B cell (primary cell): ENCODE results near the gene TWNK.

Experiments used
- EZH2 ChIP-seq: IDR thresholded peaks from 2 replicates; pipeline ENCODE4 v1.6.1; 2012; ENCODE audit warnings: borderline replicate concordance, low read depth, mild to moderate bottlenecking, moderate library complexity, low read length; ENCODE audit not compliant: insufficient read depth, poor library complexity, severe bottlenecking
- TF ChIP-seq, protein P1 (sequence below): fragments of 200-600 bp; IDR thresholded peaks from one replicate; pipeline ENCODE4 v1.8.0; 2022; ENCODE audit warnings: antibody characterized with exemption, mild to moderate bottlenecking

DNA sequence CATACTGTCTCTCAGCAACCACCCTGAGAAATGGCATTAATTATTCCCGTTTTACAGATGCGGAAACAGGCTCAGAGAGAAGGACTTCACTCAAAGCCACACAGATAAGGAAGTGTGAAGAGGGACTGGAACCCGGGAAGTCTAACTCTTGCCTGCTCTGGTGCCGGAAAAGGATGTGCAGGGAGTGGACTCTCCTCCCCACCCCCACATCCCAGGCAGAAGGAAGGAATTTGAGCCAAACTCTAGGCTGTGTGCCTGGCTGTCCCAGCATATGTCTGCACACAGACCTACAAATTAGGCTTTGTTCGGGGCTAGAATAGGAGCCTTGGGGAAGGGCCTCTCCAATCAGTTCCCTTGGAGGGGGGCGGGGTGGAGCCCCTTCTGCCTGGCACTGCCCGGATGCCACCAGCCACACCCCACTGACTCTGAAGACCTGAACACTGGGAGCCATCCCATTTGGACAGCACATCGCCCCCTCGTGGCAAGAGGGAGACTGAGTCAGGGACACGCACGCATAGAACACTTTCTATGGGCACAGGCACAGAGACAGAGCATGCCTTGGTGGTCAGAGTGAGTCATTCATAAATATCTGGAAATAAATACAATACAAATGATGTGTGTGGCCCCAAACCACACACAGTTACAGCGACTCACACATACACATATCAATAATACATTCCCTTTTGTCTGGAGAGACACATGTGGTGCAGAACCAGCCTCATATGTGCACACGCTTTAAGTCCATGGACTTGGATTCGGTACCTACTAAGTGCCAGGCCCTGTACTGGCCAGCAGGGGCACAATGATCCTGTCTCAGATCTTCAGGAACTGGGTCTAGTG, 25.4 kb downstream of the TWNK start:
- no peak for TF ChIP-seq EZH2
- TF ChIP-seq, protein P1, sequence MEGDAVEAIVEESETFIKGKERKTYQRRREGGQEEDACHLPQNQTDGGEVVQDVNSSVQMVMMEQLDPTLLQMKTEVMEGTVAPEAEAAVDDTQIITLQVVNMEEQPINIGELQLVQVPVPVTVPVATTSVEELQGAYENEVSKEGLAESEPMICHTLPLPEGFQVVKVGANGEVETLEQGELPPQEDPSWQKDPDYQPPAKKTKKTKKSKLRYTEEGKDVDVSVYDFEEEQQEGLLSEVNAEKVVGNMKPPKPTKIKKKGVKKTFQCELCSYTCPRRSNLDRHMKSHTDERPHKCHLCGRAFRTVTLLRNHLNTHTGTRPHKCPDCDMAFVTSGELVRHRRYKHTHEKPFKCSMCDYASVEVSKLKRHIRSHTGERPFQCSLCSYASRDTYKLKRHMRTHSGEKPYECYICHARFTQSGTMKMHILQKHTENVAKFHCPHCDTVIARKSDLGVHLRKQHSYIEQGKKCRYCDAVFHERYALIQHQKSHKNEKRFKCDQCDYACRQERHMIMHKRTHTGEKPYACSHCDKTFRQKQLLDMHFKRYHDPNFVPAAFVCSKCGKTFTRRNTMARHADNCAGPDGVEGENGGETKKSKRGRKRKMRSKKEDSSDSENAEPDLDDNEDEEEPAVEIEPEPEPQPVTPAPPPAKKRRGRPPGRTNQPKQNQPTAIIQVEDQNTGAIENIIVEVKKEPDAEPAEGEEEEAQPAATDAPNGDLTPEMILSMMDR = peak; percentile 83
